Measurements from ENCODE around the gene MED13L.

GRCh38 chr12:116244474-116245090 is 32.9 kb downstream of the MED13L start:
- TF ChIP-seq CTCF (IDR thresholded peaks at IDR 0.05) (no peak), POLR2A (IDR thresholded peaks at IDR 0.05) (no peak)

All from testis (tissue), 2 donors.